ENCODE measurements around the gene ODAD3. TPM values are rescaled to one million over a fixed set of nuclear protein-coding genes. Genes with fewer than 3 reads are reported as not detected.
A peak's percentile ranks its signal among the peaks of the same experiment; 100 is the strongest.
"Not testable (repeated sequence)": the region's sequence is repeated elsewhere in the genome, so short reads cannot be mapped to it uniquely, and the experiment has no call there.

Gene ODAD3
- total RNA-seq, 2 experiments from 2014 or later = not detected

- H3K36me3 ChIP-seq (ENCODE audit: insufficient read depth, low read length) = peaks cover 3% of the 10 kb centered on the region
- no peak overlapping the region for H3K4me3 ChIP-seq (ENCODE audit: low read length)
- Mint-ChIP-seq H3K27ac (no peak overlapping the region), H3K4me3 (no peak overlapping the region), H3K9me3 (no peaks in the 10 kb centered on the region), H3K36me3 (ENCODE audit: low read depth) (no peaks in the 10 kb centered on the region), H3K27me3 (peaks cover 49% of the 10 kb centered on the region), H3K4me1 (ENCODE audit: low read depth) (peaks cover 22% of the 10 kb centered on the region)
- ATAC-seq (ENCODE audit: poor library complexity) = no peak
- H3K27me3 ChIP-seq (ENCODE audit: control insufficient read depth in 1 of 2, insufficient read depth in 2 of 2, low read length in 2 of 2) = peaks cover 27 to 35% of the 10 kb centered on the region in 2 experiments
- intact Hi-C loops (cut with DNase I, micrococcal nuclease) = no loop called here
- no peak overlapping the region for H3K27ac ChIP-seq (ENCODE audit: low read depth in 1 of 2, low read length in 2 of 2)
- CTCF ChIA-PET = no interaction called here
- TF ChIP-seq CTCF (IDR thresholded peaks at IDR 0.05) = no peak
- peaks cover 36% of the 10 kb centered on the region for H3K4me1 ChIP-seq (ENCODE audit: insufficient read depth, low read length)
- POLR2A ChIA-PET = no interaction called here
- peaks cover 0 to 20% of the 10 kb centered on the region in 2 experiments for H3K9me3 ChIP-seq (ENCODE audit: control insufficient read depth in 1 of 2, insufficient read depth in 1 of 2, low read length in 2 of 2)
- peak in 4 of 14 experiments; percentile 12 to 60 (median 29) for DNase-seq
Measured at GRCh38 chr19:11479090-11479897, 44.4 kb upstream of the ODAD3 start.

DNA sequence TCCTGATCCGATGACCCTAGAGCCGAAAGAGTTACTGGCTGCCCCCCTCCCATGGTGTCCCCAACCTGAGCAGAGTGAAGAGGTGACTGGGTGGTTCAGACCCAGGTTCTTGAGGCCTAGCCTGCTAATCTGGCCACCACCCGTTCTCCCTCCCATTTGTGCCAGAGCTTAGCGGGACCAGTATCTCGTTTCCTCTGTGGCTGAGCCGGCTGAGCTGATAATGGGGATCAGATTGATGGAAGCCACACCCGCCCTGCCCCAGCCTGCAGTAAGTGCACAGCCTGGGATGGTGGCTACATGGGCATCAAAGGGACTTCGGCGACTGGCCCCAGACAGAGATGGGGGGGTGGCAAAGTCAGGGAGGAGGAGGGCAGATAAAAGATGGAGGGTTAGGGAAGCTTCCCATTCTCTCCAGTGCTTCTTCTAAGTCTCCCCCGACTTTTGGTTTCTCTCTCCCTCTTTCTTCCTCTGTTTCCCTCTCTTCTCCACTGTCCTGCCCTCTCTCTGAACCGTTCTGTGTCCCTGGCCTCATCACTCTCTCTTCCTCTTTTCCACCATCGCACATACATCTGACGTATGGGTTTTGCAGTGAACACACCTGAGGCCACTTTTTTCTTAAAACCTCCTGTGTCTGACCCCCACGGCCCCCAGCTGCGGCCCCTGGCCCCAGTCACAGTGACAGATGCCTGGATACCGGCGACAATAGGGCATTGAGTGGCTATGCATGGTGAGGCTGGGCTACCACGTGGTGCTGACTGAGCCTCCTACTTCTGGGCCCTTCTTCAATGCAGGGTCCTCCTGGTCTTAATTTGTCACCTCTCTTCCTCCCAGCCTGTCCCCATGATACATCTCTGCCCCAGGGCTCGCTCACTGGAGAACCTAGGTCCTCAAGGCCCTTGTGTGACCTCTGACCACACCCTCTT lies 43.5 kb upstream of the ODAD3 start:
- intact Hi-C loops (cut with DNase I, micrococcal nuclease) = no loop called here
- ChIA-PET CTCF (no interaction called here), POLR2A (no interaction called here)
- H3K36me3 ChIP-seq (ENCODE audit: insufficient read depth, low read length) = no peaks in the 10 kb centered on the region
- peaks cover 45% of the 10 kb centered on the region for H3K27me3 Mint-ChIP-seq
- H3K4me1 Mint-ChIP-seq (ENCODE audit: low read depth) = peaks cover 22% of the 10 kb centered on the region
- no peak for ATAC-seq (ENCODE audit: poor library complexity)
- no peak for TF ChIP-seq CTCF (IDR thresholded peaks at IDR 0.05)
- no peak overlapping the region for H3K4me3 Mint-ChIP-seq
- peaks cover 0 to 20% of the 10 kb centered on the region in 2 experiments for H3K9me3 ChIP-seq (ENCODE audit: control insufficient read depth in 1 of 2, insufficient read depth in 1 of 2, low read length in 2 of 2)
- H3K27ac Mint-ChIP-seq = no peak overlapping the region
- no peaks in the 10 kb centered on the region for H3K9me3 Mint-ChIP-seq
- H3K4me1 ChIP-seq (ENCODE audit: insufficient read depth, low read length) = peaks cover 36% of the 10 kb centered on the region
- H3K36me3 Mint-ChIP-seq (ENCODE audit: low read depth) = no peaks in the 10 kb centered on the region
- DNase-seq = no peak
- peaks cover 27 to 34% of the 10 kb centered on the region in 2 experiments for H3K27me3 ChIP-seq (ENCODE audit: control insufficient read depth in 1 of 2, insufficient read depth in 2 of 2, low read length in 2 of 2)
- no peak overlapping the region for H3K4me3 ChIP-seq (ENCODE audit: low read length)
- H3K27ac ChIP-seq (ENCODE audit: low read depth in 1 of 2, low read length in 2 of 2) = no peak overlapping the region

- Histone ChIP-seq H3K27ac (ENCODE audit: low read depth in 1 of 2, low read length in 2 of 2) (no peak overlapping the region), H3K4me1 (ENCODE audit: insufficient read depth, low read length) (peaks cover 12% of the 10 kb centered on the region), H3K4me3 (ENCODE audit: low read length) (no peak overlapping the region), H3K36me3 (ENCODE audit: insufficient read depth, low read length) (no peaks in the 10 kb centered on the region), H3K9me3 (ENCODE audit: control insufficient read depth in 1 of 2, insufficient read depth in 1 of 2, low read length in 2 of 2) (peaks cover 0 to 6% of the 10 kb centered on the region in 2 experiments), H3K27me3 (ENCODE audit: control insufficient read depth in 1 of 2, insufficient read depth in 2 of 2, low read length in 2 of 2) (peaks cover 9 to 20% of the 10 kb centered on the region in 2 experiments)
- intact Hi-C loops (cut with DNase I, micrococcal nuclease) = no loop called here
- Mint-ChIP-seq H3K27me3 (peaks cover 27% of the 10 kb centered on the region), H3K4me3 (no peak overlapping the region), H3K27ac (no peak overlapping the region), H3K4me1 (ENCODE audit: low read depth) (no peaks in the 10 kb centered on the region), H3K36me3 (ENCODE audit: low read depth) (no peaks in the 10 kb centered on the region), H3K9me3 (no peaks in the 10 kb centered on the region)
- CTCF ChIA-PET = no interaction called here
- DNase-seq (no peak), ATAC-seq (ENCODE audit: poor library complexity) (no peak)
- POLR2A ChIA-PET = no interaction called here
- TF ChIP-seq CTCF (IDR thresholded peaks at IDR 0.05) = no peak
Measured at GRCh38 chr19:11475861-11476260, 40.9 kb upstream of the ODAD3 start.

GRCh38 chr19:11475343-11475742 lies 40.4 kb upstream of the ODAD3 start:
- H3K27ac Mint-ChIP-seq; intact Hi-C loops (cut with DNase I, micrococcal nuclease); CTCF ChIA-PET: not testable (repeated sequence)

More at GRCh38 chr19:11475343-11475742, 40.4 kb upstream of the ODAD3 start:
- H3K36me3 Mint-ChIP-seq (ENCODE audit: low read depth); H3K4me3 ChIP-seq (ENCODE audit: low read length); DNase-seq; POLR2A ChIA-PET; H3K4me1 ChIP-seq (ENCODE audit: insufficient read depth, low read length); H3K9me3 ChIP-seq (ENCODE audit: control insufficient read depth in 1 of 2, insufficient read depth in 1 of 2, low read length in 2 of 2); H3K4me3 Mint-ChIP-seq; H3K27ac ChIP-seq (ENCODE audit: low read depth in 1 of 2, low read length in 2 of 2); H3K4me1 Mint-ChIP-seq (ENCODE audit: low read depth); H3K36me3 ChIP-seq (ENCODE audit: insufficient read depth, low read length); ATAC-seq (ENCODE audit: poor library complexity); H3K9me3 Mint-ChIP-seq: not testable (repeated sequence)
- peaks cover 27% of the 10 kb centered on the region for H3K27me3 Mint-ChIP-seq
- H3K27me3 ChIP-seq (ENCODE audit: control insufficient read depth in 1 of 2, insufficient read depth in 2 of 2, low read length in 2 of 2) = peaks cover 8 to 16% of the 10 kb centered on the region in 2 experiments
